ENCODE results near the gene PARD3. TPM values are rescaled to one million over a fixed set of nuclear protein-coding genes. Genes with fewer than 3 reads are reported as not detected.

The PARD3 gene
- total and polyA plus RNA-seq, 10 of the 15 experiments (the other 5 are each of a cell fraction or from before 2014, with no cell fraction given), result 2.6 to 43.1 (median 13.9) TPM

GRCh38 chr10:34232481-34232880, 582.6 kb downstream of the PARD3 start (continued):
- no peak for TF ChIP-seq PRDM15 (CRISPR knock-in tag; IDR thresholded peaks at IDR 0.05)
- no peak for TF ChIP-seq POU2F2 (IDR thresholded peaks at IDR 0.05; ENCODE audit: borderline replicate concordance, low read depth, low read length)
- no peak for TF ChIP-seq BHLHE40 (IDR thresholded peaks at IDR 0.05; ENCODE audit: borderline replicate concordance in 1 of 2, low read depth in 2 of 2, low read length in 1 of 2)
- TF ChIP-seq ZNF207 (IDR thresholded peaks at IDR 0.05; ENCODE audit: borderline replicate concordance), result no peak
- TF ChIP-seq IRF4 (IDR thresholded peaks at IDR 0.05; ENCODE audit: low read depth, low read length), result no peak
- no peak for TF ChIP-seq POLR2A (IDR thresholded peaks at IDR 0.05; ENCODE audit: low read depth, low read length)
- no peak for TF ChIP-seq IKZF1 (conservative IDR thresholded peaks at IDR 0.05)
- TF ChIP-seq GATAD2B (conservative IDR thresholded peaks at IDR 0.05; ENCODE audit: low read depth), result no peak
- TF ChIP-seq YY1 (IDR thresholded peaks at IDR 0.05; ENCODE audit: low read depth, low read length), result no peak
- TF ChIP-seq, protein P1, sequence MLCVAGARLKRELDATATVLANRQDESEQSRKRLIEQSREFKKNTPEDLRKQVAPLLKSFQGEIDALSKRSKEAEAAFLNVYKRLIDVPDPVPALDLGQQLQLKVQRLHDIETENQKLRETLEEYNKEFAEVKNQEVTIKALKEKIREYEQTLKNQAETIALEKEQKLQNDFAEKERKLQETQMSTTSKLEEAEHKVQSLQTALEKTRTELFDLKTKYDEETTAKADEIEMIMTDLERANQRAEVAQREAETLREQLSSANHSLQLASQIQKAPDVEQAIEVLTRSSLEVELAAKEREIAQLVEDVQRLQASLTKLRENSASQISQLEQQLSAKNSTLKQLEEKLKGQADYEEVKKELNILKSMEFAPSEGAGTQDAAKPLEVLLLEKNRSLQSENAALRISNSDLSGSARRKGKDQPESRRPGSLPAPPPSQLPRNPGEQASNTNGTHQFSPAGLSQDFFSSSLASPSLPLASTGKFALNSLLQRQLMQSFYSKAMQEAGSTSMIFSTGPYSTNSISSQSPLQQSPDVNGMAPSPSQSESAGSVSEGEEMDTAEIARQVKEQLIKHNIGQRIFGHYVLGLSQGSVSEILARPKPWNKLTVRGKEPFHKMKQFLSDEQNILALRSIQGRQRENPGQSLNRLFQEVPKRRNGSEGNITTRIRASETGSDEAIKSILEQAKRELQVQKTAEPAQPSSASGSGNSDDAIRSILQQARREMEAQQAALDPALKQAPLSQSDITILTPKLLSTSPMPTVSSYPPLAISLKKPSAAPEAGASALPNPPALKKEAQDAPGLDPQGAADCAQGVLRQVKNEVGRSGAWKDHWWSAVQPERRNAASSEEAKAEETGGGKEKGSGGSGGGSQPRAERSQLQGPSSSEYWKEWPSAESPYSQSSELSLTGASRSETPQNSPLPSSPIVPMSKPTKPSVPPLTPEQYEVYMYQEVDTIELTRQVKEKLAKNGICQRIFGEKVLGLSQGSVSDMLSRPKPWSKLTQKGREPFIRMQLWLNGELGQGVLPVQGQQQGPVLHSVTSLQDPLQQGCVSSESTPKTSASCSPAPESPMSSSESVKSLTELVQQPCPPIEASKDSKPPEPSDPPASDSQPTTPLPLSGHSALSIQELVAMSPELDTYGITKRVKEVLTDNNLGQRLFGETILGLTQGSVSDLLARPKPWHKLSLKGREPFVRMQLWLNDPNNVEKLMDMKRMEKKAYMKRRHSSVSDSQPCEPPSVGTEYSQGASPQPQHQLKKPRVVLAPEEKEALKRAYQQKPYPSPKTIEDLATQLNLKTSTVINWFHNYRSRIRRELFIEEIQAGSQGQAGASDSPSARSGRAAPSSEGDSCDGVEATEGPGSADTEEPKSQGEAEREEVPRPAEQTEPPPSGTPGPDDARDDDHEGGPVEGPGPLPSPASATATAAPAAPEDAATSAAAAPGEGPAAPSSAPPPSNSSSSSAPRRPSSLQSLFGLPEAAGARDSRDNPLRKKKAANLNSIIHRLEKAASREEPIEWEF (IDR thresholded peaks at IDR 0.05; ENCODE audit: insufficient replicate concordance, low read depth, low read length), result no peak

Data from GM12878 (cell line).